GM03348 (cell line): ENCODE measurements around the gene MYRIP.
A peak's percentile ranks its signal among the peaks of the same experiment; 100 is the strongest.
"Not testable (repeated sequence)": the region's sequence is repeated elsewhere in the genome, so short reads cannot be mapped to it uniquely, and the experiment has no call there.

Source experiments
- DNase-seq: peaks from one replicate; pipeline ENCODE4 v3.0.0; 2012; ENCODE audit warnings: low spot score

The MYRIP gene

DNA sequence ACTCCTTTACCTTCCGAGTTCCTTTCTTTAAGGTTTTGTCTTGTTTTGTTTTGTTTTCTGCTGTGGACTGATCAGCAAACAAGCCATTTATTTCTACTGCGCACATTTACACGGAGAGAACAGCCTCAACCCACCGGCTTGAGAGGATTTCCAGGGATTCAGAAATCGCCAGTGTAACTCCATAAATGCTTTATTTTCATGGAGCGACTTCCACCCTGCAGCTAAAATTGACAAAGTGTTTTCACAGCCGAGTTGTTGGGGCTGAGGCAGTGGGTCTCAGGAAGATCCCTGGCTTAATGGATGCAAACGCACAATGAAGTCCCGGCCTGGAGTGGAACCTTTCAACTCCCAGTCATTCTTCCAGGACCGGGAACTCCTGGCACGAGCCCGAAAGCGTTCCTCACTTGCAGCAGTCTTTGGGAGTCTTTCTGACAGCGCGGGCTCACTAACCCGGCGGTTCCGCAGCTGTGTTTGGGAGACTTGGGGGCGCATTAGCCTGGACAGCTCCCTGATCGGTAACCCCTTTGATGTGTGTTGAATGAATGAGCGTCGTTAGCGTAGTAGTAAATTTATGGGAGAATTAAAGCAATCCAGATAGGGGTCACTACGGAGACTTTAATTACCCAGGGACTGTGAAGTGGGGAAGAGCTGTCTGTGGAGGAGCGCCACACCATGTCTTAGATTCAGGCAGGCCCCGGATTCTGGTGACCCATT is 785 bp upstream of the MYRIP start:
- peak; percentile 20 for DNase-seq

DNA sequence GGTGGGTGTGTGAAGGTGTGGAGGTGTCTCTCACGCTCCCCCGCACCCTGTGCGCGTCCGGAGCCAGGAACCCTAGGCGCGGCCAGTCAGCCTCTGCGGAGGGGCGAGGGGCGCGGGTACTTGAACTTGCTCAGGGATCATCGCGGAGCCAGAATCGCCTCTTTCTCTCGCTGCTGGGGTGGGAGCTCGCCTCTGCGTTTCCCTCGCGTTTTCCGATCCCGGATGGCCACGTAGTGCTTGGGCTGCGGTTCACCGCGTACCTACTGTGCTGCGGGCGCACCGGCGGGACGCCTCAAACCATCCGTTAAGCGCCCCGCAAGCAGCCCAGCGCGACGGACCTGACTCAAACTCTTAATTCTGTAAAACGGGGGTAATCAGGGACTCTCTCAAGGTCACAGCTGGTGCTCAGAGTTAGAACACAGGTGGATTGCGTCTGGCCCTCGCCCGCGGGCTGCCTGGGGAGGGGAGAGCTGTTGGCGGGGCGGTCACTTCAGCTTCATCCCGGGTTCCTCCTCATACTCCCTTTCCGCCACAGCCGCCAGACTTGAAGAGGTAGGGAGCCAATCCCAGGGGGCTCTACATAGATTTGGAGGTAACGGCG is 686 bp downstream of the MYRIP start:
- peak; percentile 12 for DNase-seq

DNA sequence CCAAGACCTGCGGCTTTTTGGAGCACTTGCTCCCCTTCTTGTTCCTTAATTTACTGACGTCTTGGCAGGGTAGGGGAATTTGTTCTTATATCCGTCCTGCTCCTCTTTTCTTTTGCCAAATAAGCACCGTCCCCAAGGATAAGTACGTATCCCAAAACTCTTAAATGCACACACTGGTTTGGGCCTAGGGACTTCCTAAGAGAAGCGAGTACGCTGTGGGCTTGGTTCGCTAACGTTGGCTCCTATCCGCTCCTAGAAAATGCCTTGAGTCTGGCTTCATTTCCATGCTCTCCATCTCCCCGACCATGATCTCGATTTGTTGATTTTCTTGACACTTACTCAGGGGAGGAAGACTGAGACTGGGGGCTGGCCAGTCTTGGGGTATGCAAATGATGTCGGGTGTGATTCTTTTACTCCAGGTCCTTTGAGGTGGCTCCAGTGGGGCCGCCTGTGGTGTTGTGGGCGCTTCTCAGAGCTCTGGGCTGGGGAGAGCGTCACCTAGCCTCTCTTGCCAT is 1.3 kb downstream of the MYRIP start:
- no peak for DNase-seq

DNA sequence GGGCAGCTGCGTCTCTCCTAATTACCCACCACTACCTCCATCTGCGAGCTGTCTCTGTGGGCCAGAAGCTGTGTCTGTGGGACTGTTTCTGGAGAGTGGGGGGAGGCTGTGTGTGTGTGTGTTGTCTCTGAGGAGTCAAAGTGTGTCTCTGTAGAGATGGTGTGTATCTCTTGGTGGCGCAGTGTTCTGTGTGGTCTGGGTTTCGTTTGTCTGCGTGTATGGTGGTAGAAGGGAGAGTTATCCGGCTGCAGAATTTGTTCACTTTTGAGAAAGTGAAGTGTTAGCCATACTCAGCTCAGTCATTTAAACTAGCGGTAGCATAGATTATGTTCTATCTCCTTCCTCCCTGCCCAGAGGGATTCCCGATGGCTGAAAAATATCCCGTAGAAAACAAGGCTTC is 2.2 kb downstream of the MYRIP start:
- DNase-seq: no peak

DNA sequence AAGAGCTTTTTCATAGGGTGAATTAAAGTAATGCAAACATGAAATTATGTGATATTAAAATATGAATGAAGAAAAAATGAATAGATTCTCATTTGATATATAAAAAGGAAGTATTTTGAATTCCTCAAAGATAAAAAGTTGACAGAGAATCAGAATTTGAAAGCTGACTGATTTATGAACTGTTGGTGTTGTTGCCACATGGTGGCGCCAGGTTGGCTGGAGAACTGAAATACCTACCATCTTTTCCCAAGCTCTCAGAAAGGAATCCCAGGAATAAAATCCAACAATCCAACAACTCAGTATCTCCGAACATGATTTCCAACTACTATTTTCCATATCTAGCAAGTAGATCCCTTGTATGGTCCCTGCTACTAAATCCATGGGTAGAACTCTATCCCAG is 3.1 kb downstream of the MYRIP start:
- DNase-seq: no peak

DNA sequence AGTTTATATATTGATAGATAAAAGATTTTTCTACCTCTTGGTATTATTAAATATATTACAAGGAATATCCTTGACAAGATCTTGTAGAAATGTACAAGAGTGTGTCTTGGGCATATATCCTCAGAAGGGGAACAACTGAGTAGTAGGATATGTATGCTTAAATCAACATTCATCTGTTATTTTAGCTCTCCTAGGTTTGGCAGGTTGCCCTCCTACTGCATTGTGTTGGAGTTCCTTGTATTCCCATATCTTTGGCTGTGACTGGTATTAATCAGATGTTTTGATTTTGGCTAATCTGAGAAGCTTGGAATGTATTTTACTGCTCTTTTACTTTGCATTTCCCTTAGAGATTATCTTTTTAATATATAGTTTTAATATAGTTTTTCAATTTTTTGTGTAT is 4.6 kb downstream of the MYRIP start:
- DNase-seq: no peak

DNA sequence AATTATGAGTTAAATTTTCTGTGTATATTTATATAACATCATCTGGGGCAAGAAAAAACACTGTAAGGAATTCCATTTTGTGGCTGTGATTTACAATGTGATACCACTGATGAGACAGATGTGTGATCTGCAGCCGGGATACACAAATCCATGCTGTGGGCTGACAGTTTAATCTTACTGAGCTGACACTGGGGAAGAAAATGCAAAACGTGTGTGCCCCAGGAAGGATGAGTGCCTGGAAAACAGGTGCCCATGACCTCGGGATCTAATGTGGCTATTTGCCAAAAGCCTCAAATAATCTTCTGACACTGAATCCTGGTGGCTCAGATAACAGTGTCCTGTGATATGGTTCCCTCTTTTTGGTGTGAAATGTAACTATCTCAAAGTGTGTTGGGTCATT is 10.5 kb downstream of the MYRIP start:
- DNase-seq: no peak

DNA sequence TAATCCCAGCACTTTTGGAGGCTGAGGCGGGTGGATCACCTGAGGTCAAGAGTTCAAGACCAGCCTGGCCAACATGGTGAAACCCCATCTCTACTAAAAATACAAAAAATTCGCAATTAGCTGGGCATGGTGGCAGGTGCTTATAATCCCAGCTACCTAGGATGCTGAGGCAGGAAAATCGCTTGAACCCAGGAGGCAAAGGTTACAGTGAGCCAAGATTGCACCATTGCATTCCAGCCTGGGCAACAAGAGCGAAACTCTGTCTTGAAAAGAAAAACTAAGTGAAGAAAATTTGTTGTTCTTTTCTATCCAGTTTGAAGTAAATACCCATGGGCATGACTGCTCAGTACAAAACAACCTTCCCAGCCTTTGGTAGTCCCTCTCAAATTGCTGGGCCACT is 24.4 kb downstream of the MYRIP start:
- DNase-seq: not testable (repeated sequence)

DNA sequence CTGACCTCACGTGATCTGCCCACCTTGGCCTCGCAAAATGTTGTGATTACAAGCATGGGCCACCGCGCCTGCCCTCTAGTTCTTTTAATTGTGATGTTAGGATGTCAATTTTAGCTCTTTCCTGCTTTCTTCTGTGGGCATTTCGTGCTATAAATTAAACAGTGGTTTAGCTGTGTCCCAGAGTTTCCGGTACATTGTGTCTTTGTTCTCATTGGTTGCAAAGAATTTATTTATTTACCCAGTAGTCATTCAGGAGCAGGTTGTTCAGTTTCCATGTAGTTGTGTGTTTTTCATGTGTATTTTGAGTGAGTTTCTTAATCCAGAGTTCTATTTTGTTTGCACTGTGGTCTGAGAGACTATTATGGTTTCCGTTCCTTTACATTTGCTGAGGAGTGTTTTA is 30.1 kb downstream of the MYRIP start:
- DNase-seq: no peak

DNA sequence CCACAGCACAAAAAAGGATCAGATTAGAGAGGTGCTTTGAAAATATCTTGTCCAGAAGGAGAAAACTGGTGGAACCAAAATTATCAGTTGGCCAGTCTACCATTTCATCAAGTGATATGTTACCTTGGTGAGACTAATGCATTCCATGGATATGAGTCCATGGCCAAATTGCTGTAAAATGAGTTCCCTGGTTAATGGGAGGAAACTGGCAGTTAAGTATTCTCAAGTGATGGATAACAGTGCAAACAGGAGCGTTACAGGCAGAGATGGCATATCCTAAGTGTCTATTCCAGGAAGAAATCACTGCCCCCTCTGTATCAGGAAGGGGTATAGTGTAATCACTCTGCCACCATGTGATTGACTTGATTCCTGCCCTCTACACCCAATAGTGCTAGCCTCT is 34.0 kb downstream of the MYRIP start:
- DNase-seq: no peak

DNA sequence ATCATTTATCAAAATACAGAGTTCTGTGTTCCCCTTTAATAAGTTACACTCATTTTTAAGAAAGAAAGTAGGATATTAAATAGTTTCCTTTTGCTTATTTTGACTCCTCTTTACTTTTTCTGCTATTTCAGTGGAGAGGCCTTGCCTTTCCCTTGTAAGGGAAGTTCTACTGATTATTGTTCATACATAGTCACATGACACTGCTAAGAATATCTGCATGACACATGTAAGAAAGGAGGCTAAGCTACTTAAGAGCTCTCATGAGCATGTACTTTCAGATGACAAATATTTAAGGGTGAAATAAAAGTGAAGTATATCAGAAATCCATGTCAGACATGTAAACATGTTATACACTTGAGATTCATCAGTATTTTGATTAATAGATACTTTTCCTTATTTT is 39.0 kb downstream of the MYRIP start:
- no peak for DNase-seq

DNA sequence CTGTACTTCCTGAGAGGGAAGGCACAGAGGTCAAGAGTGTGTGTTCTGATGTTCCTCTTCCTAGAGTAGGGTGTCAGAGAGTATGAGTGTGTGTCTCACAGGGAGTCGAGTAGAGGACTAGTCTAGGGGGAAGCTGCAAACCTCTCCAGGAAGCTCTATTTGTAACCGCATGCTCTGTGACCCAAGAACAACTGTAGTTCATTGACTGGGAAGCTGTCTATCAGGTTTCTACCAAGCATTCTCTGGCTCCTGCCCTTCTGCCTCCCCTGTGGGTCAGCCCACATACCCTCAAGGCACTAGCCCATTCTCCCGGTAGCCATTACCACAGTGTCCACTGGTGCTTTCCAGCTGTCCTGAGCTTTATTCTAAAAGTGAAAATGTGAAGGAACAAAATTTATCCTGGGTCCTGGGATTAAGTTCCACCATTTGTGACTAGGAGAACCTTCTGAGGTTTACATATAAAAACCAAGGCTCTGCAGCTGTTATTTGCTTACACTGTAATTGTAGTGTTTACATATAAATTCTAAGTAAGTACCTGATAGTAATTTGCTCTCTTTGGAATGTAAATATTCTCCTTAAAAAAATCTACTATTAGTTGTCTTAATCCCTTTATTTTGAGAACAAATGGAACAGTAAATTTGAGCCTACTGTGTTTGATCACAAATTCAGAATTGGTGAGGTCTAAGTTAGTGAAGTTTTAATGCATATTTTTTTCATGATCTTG is 40.7 kb downstream of the MYRIP start:
- DNase-seq: no peak

DNA sequence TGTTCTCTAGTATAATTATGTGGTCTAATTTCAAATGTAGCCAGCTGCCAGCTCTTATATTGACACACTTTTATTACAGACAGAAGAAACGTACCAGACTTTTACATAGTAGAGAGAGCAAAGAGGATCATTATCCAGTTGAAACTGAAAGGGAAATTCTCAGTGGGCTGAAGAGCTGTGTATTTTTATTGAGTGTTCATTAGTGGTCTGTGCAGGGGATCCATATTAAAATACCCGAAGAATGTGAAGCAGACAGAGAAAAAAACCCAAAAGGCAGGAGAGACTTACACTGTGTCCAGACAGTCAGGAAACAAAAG is 41.3 kb downstream of the MYRIP start:
- no peak for DNase-seq

DNA sequence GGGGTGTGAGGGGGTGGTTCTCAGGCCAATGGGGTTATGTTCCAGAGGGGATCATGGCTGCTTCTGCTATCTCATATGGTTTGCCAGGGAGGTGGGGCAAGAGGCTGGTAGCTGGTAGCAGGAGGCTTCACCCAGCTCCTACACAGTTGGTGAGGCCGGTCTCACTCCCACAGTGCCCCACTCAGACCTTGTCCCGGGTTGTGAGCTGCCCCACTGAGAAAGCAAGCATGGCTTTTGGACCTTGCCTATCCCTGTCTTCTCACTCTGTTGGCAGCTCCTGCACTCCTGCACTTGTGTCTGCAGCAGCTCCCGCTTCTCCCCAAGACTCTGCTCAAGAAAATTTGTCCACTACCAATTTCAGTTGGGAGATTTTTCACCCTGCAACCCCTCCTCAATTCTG is 46.1 kb downstream of the MYRIP start:
- DNase-seq: no peak

DNA sequence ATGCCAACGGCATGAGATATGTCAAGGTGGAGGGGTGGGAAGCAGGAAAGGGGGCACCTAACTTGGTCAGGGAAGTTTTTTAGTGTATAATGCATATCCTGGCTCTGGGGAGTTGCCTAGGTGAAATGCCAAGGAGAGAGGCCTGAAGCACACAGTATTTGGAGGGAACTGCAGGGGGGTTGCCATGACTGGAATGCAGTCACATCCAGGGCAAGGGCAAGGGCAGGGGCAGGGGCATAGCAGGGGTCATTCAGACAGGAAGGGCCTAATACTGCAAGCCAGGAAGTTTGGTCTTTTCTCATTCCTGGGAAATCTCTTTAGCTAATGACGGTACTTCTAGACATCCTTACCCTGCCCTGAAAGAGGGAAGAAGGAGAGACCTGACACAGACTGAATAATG is 60.5 kb downstream of the MYRIP start:
- DNase-seq: no peak

DNA sequence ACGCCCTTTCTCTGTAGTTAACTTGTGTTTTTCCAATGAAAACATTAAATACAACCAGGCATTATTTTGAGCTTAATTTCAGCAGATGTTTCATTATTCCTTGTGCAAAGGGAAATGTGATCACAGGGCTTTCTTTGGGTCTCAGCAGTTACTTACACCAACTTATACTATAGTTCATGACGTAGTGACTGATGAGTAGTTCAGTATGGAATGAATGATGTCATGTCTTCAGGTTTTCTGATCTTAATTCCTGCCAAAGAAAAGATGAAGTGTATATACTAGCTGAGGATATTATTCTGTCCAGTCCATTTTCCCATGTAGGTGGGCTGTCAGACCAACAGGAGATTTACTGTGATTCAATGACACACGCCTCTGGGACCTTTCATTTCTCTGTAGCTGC is 61.3 kb downstream of the MYRIP start:
- DNase-seq: no peak

DNA sequence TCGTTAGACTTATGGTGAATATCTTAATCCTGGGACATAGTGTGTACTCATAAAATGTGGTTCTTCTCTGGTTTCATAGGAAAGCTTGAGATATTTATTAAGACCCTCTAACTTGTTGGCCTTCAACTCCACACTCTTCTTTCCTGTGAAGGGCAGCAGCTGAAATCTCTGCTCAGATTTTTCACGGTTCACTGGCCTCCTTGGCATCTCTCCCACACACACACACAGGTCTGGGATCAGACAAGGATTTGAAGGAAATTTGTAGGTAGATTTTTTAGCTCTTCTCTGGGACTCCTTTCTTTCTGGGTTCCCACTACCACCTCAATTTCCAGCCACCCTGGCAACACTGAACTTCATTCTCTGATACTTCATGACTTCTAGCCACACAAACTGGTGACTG is 70.2 kb downstream of the MYRIP start:
- no peak for DNase-seq

DNA sequence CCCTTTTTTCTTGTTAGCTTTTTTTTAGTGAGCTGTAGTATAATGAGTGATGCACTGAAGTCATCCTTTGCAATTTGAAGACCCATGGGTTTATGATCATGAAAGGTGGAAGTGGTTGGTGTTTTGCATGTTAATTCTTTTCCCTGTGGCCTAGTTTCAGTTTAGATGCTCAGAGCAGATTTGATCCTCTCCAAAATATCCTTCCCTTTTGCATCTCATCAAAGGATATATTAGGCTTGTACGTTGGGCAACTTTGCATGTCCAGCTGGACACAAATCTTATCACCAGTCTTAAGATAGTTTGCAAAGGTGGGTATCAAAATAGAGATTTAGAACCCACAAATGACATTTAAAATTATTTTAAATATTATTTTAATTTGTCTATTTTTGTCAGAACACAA is 72.7 kb downstream of the MYRIP start:
- no peak for DNase-seq

DNA sequence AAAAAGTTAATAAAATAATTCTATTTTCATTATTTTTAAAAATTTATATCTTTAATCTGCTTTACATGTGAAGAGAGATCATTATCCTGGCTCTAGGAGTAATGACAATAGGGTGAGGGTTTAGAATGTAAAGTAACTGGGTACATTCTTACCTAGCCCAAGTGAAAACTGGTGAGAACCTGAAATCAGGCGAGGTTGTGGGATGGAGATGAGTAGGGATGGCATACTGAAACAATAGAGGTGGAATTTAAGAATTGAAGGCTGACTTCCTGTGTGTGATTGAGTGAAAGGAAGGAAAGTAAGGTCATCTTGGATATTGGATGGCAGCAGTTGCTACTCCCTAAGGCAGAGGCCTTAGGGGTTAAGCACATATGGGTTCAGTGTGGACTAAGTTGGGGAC is 82.7 kb downstream of the MYRIP start:
- DNase-seq: no peak

DNA sequence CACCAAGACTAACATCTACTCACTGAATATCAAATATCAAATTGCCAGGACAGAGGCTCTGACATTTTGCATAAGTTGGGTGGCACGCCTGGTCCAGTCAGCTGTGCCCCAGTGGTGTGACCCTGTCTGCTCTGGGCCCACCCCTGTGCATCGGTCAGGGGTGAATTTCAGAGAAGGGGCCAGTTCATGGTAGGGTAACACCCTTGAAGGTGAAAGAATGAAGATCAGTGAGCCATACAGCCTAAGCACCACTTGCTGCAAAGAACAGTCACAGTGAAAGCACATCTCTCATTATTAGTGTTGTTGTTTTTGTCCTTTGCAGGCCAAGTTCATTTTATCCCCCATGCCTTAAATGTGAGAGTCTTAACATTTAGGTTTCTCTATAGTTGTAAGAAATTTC is 86.8 kb downstream of the MYRIP start:
- no peak for DNase-seq

DNA sequence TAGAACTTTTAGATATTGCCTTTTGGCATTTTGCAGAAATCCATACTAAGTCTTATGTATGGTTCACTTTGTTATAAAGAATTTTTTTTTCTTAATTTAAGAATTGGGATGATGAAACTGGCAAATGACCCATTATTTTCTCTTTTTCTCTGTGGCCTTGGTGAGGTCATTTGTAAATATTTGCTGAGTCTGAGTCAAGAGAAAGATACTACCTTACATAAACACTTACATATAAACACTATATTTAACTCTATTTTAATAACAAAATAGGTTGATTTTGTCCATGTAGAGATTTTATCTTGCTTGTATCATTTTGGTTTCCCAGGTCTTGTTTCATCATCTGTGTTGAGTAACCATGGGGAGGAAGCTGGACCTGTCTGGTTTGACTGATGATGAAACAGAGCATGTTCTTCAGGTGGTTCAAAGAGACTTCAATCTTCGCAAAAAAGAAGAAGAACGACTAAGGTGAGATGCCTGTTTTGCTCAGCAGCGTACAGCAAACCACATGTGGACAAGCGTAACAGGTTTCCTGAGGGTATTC is 91.1 kb downstream of the MYRIP start:
- DNase-seq: no peak

DNA sequence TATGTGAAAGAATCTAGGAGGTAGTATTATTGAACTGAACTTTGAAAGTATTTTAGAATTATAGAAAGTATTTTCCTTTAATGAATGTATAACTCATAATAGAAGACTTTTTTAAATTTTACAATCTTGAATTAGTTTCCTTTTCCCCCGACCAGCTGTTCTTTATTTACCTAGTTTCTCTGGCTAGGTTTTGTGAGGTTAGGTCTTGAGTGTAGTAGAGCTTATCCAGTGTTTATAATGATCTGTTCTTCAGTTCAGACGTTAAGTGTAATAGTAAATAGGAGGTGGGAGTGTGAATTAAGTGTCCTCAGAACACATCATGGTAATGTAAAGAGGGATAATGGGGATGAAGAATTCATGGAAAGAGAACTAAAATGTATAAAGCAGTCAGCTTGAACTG is 93.8 kb downstream of the MYRIP start:
- DNase-seq: no peak

DNA sequence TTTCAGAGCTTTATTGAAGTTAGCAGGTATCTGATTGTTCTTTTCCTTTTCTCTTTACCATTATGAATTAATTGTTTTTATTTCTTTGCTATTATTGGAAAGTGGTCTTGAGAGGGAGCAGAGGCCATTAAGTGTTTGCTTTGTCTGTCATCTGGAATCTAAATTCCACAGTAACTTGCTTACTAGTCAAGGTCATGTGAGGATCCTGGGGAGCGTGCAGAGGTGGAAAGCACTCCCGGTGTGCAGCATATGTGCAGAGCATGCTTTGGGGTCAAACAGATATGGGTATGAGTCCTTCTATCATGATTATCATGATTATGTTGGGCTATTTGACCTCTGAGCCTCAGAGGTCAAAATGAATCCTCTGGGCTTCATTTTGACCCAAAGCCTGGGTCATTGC is 96.4 kb downstream of the MYRIP start:
- no peak for DNase-seq
